ENCODE measurements around the gene NFASC.

The NFASC gene

GRCh38 chr1:205064301-205064700, 193.6 kb downstream of the NFASC start:
- DNase-seq (ENCODE audit: low spot score): no peak

- DNase-seq (ENCODE audit: low spot score): no peak
Observed at GRCh38 chr1:205064741-205065316, 194.2 kb downstream of the NFASC start.

GRCh38 chr1:205065666-205066065, 195.0 kb downstream of the NFASC start:
- DNase-seq (ENCODE audit: low spot score): no peak

GRCh38 chr1:205066141-205066818, 195.6 kb downstream of the NFASC start:
- DNase-seq (ENCODE audit: low spot score): no peak

- no peak for DNase-seq (ENCODE audit: low spot score)
Observed at GRCh38 chr1:205067031-205067430, 196.4 kb downstream of the NFASC start.

- DNase-seq (ENCODE audit: low spot score): no peak
Observed at GRCh38 chr1:205068001-205068400, 197.3 kb downstream of the NFASC start.

GRCh38 chr1:205068457-205069040, 197.9 kb downstream of the NFASC start:
- no peak for DNase-seq (ENCODE audit: low spot score)

GRCh38 chr1:205069371-205070125, 198.9 kb downstream of the NFASC start:
- DNase-seq (ENCODE audit: low spot score): no peak

- no peak for DNase-seq (ENCODE audit: low spot score)
Observed at GRCh38 chr1:205071028-205071409, 200.4 kb downstream of the NFASC start.

- DNase-seq (ENCODE audit: low spot score): no peak
Observed at GRCh38 chr1:205071801-205072200, 201.1 kb downstream of the NFASC start.

- no peak for DNase-seq (ENCODE audit: low spot score)
Observed at GRCh38 chr1:205072286-205072685, 201.6 kb downstream of the NFASC start.

All from AG08396 (cell line).